ENCODE measurements around the gene ITPA. TPM values are rescaled to one million over a fixed set of nuclear protein-coding genes. Genes with fewer than 3 reads are reported as not detected.

The ITPA gene
- total and polyA plus RNA-seq, 2 of the 13 experiments (the other 11 are each of a cell fraction or from before 2014, with no cell fraction given), result 60.1 to 103 TPM

DNA sequence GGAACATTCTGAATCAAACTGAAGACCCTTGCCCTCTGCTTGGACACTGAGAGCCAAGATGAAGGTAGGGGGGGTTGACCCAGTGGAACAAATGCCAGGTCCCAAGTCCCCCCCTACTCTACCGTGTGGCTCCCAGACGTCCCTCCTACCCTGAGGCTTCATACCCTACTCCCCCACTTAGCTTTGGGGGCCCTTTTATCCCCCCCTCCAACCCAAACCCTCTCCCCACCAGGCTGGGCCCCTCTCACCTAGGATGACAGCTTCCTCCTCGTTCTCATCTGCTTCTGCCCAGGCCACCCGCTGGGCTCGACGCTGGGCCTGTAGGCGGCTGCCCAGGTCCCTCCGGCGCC is 6.4 kb upstream of the ITPA start (continued):
- TF ChIP-seq, protein P1, sequence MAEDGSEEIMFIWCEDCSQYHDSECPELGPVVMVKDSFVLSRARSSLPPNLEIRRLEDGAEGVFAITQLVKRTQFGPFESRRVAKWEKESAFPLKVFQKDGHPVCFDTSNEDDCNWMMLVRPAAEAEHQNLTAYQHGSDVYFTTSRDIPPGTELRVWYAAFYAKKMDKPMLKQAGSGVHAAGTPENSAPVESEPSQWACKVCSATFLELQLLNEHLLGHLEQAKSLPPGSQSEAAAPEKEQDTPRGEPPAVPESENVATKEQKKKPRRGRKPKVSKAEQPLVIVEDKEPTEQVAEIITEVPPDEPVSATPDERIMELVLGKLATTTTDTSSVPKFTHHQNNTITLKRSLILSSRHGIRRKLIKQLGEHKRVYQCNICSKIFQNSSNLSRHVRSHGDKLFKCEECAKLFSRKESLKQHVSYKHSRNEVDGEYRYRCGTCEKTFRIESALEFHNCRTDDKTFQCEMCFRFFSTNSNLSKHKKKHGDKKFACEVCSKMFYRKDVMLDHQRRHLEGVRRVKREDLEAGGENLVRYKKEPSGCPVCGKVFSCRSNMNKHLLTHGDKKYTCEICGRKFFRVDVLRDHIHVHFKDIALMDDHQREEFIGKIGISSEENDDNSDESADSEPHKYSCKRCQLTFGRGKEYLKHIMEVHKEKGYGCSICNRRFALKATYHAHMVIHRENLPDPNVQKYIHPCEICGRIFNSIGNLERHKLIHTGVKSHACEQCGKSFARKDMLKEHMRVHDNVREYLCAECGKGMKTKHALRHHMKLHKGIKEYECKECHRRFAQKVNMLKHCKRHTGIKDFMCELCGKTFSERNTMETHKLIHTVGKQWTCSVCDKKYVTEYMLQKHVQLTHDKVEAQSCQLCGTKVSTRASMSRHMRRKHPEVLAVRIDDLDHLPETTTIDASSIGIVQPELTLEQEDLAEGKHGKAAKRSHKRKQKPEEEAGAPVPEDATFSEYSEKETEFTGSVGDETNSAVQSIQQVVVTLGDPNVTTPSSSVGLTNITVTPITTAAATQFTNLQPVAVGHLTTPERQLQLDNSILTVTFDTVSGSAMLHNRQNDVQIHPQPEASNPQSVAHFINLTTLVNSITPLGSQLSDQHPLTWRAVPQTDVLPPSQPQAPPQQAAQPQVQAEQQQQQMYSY (CRISPR knock-in tag; IDR thresholded peaks at IDR 0.05), result no peak
- no peak for TF ChIP-seq POLR2G (IDR thresholded peaks at IDR 0.05; ENCODE audit: low read depth, low read length)
- TF ChIP-seq, protein P2, sequence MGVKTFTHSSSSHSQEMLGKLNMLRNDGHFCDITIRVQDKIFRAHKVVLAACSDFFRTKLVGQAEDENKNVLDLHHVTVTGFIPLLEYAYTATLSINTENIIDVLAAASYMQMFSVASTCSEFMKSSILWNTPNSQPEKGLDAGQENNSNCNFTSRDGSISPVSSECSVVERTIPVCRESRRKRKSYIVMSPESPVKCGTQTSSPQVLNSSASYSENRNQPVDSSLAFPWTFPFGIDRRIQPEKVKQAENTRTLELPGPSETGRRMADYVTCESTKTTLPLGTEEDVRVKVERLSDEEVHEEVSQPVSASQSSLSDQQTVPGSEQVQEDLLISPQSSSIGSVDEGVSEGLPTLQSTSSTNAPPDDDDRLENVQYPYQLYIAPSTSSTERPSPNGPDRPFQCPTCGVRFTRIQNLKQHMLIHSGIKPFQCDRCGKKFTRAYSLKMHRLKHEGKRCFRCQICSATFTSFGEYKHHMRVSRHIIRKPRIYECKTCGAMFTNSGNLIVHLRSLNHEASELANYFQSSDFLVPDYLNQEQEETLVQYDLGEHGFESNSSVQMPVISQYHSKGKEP (CRISPR knock-in tag; IDR thresholded peaks at IDR 0.05), result no peak
- no peak for TF ChIP-seq ZSCAN31 (CRISPR knock-in tag; IDR thresholded peaks at IDR 0.05; ENCODE audit: low read depth)
- peak; percentile 57; the same call in 1 of the 2 replicates for TF ChIP-seq AKAP8 (CRISPR knock-in tag; IDR thresholded peaks at IDR 0.05)
- TF ChIP-seq PCBP2 (optimal IDR thresholded peaks at IDR 0.05; ENCODE audit: low read depth, low read length, poor library complexity, severe bottlenecking), result peak; percentile 49
- TF ChIP-seq, protein P3, sequence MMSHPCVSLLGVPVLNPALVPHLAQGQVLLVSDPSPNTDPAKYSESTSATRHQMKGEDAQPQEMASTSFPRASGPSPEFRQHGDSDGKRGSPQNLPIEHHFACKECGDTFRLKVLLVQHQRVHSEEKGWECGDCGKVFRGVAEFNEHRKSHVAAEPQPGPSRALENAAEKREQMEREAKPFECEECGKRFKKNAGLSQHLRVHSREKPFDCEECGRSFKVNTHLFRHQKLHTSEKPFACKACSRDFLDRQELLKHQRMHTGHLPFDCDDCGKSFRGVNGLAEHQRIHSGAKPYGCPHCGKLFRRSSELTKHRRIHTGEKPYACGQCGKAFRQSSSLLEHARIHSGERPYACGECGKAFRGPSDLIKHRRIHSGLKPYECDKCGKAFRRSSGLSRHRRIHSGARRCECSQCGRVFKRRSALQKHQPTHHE (CRISPR knock-in tag; IDR thresholded peaks at IDR 0.05; ENCODE audit: borderline replicate concordance), result 0 out of 2 replicates have a peak, but pooled peaks have one; percentile 79
- no peak for TF ChIP-seq ZC3H4 (CRISPR knock-in tag; IDR thresholded peaks at IDR 0.05; ENCODE audit: borderline replicate concordance)
- TF ChIP-seq ZFP36L2 (CRISPR knock-in tag; IDR thresholded peaks at IDR 0.05), result no peak
- TF ChIP-seq, protein P4, sequence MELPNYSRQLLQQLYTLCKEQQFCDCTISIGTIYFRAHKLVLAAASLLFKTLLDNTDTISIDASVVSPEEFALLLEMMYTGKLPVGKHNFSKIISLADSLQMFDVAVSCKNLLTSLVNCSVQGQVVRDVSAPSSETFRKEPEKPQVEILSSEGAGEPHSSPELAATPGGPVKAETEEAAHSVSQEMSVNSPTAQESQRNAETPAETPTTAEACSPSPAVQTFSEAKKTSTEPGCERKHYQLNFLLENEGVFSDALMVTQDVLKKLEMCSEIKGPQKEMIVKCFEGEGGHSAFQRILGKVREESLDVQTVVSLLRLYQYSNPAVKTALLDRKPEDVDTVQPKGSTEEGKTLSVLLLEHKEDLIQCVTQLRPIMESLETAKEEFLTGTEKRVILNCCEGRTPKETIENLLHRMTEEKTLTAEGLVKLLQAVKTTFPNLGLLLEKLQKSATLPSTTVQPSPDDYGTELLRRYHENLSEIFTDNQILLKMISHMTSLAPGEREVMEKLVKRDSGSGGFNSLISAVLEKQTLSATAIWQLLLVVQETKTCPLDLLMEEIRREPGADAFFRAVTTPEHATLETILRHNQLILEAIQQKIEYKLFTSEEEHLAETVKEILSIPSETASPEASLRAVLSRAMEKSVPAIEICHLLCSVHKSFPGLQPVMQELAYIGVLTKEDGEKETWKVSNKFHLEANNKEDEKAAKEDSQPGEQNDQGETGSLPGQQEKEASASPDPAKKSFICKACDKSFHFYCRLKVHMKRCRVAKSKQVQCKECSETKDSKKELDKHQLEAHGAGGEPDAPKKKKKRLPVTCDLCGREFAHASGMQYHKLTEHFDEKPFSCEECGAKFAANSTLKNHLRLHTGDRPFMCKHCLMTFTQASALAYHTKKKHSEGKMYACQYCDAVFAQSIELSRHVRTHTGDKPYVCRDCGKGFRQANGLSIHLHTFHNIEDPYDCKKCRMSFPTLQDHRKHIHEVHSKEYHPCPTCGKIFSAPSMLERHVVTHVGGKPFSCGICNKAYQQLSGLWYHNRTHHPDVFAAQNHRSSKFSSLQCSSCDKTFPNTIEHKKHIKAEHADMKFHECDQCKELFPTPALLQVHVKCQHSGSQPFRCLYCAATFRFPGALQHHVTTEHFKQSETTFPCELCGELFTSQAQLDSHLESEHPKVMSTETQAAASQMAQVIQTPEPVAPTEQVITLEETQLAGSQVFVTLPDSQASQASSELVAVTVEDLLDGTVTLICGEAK (IDR thresholded peaks at IDR 0.05), result no peak
- TF ChIP-seq, protein P4 (CRISPR knock-in tag; IDR thresholded peaks at IDR 0.05), result no peak
- TF ChIP-seq, protein P5, sequence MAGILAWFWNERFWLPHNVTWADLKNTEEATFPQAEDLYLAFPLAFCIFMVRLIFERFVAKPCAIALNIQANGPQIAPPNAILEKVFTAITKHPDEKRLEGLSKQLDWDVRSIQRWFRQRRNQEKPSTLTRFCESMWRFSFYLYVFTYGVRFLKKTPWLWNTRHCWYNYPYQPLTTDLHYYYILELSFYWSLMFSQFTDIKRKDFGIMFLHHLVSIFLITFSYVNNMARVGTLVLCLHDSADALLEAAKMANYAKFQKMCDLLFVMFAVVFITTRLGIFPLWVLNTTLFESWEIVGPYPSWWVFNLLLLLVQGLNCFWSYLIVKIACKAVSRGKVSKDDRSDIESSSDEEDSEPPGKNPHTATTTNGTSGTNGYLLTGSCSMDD (CRISPR knock-in tag; IDR thresholded peaks at IDR 0.05), result 0 out of 2 replicates have a peak, but pooled peaks have one; percentile 71
- TF ChIP-seq ZNF232 (CRISPR knock-in tag; IDR thresholded peaks at IDR 0.05; ENCODE audit: borderline replicate concordance), result no peak

All from HepG2 (cell line).